Epithelial cell of proximal tubule (primary cell): ENCODE measurements around the gene CLTC. TPM values are rescaled to one million over a fixed set of nuclear protein-coding genes. Genes with fewer than 3 reads are reported as not detected.

ENCODE experiments used
- DNase-seq: peaks from one replicate; pipeline ENCODE4 v3.0.0-alpha.2; 2011; ENCODE audit warnings: low read depth
- H3K4me3 ChIP-seq: 2 replicates; pipeline ENCODE4 v1.5.1; 2011; ENCODE audit warnings: low read depth, mild to moderate bottlenecking, low read length
- total RNA-seq: library from RNA; depleted of rRNA; stranded (reverse); fragments of >200 nt; gene quantifications from 2 replicates; pipeline ENCODE4 v1.2.3, GENCODE V29; 2015
- TF ChIP-seq, protein P1 (sequence below): conservative IDR thresholded peaks from 2 replicates; pipeline ENCODE4 v1.5.1; 2012; ENCODE audit warnings: low read depth, mild to moderate bottlenecking, low read length

The CLTC gene
- total RNA-seq, 1 donor from 2014 or later = 243 TPM

DNA sequence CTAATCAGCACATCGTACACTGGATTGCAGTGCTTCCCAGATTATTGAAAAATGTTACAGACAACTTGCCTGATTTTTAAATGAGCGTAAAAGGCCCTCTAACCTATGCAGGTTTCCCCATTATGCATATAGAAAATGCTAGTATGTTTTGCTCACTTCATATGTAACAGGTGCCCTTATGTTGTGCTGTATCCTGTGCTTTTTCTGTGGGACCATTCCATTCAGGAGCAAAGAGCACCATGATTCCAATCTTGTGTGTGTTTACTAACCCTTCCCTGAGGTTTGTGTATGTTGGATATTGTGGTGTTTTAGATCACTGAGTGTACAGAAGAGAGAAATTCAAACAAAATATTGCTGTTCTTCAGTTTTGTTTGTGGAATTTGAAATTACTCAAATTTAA lies 74.6 kb downstream of the CLTC start:
- TF ChIP-seq, protein P1, sequence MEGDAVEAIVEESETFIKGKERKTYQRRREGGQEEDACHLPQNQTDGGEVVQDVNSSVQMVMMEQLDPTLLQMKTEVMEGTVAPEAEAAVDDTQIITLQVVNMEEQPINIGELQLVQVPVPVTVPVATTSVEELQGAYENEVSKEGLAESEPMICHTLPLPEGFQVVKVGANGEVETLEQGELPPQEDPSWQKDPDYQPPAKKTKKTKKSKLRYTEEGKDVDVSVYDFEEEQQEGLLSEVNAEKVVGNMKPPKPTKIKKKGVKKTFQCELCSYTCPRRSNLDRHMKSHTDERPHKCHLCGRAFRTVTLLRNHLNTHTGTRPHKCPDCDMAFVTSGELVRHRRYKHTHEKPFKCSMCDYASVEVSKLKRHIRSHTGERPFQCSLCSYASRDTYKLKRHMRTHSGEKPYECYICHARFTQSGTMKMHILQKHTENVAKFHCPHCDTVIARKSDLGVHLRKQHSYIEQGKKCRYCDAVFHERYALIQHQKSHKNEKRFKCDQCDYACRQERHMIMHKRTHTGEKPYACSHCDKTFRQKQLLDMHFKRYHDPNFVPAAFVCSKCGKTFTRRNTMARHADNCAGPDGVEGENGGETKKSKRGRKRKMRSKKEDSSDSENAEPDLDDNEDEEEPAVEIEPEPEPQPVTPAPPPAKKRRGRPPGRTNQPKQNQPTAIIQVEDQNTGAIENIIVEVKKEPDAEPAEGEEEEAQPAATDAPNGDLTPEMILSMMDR = no peak
- no peak overlapping the region for H3K4me3 ChIP-seq
- DNase-seq = no peak

GRCh38 chr17:59695945-59696681 lies 76.4 kb downstream of the CLTC start:
- no peak for DNase-seq
- H3K4me3 ChIP-seq = no peak overlapping the region
- TF ChIP-seq, protein P1 = no peak

GRCh38 chr17:59696682-59697277 lies 77.1 kb downstream of the CLTC start:
- no peak for DNase-seq
- TF ChIP-seq, protein P1 = no peak
- H3K4me3 ChIP-seq = no peak overlapping the region

DNA sequence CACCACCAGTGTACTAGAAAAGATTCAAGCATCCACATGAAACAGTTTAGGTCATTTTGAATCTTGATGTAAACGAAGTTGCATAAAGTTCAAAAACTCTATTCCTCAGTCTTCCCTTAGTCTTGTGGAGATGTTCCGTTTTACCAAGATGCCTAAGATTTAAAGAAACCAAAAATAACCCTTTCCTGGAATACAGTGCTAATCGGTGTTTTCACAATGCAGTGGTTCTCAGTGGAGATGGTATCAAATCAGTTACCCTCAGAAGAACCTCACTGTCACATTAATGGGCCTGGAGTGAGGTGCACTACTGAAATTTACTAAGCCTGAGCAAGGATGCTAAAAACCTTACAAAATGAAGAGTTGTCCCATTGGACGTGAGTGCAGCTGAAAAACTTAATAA lies 78.4 kb downstream of the CLTC start:
- TF ChIP-seq, protein P1 = no peak
- DNase-seq = no peak
- no peak overlapping the region for H3K4me3 ChIP-seq

DNA sequence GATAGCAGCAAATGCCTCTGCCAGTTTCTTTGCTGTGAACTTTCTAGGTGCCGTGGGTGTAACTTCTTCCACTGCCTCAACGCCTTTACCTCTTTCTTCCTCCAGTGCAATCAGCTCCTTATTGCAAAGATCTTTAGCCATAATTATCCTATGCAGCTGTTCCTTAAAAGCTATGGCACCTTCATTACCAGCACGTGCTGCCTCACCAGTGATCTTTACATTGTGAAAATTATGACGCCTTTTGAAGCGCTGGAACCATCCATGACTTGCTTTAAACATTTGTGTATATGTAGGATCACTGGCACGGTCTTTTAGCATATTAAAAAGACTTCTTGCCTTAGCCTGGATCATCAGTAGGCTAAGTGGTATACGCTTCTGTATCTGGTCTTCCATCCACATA lies 79.5 kb downstream of the CLTC start:
- H3K4me3 ChIP-seq = no peak overlapping the region
- TF ChIP-seq, protein P1 = no peak
- DNase-seq = no peak

DNA sequence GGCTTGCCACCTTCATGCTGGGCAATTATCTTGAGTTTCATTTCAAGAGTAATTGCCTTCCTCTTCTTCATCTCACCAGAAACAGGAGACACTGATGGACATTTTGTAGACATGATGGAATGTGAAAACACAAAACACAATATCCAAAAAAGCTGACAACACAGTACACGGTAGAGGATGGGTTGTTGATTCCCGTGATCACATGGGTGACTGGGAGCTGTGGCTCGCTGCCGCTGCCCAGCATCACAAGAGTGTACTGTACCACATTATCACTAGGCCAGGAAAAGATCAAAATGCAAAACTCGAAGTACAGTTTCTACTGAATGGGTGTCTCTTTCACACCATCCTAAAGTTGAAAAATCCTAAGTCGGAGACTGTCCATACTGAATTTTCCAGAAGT lies 80.1 kb downstream of the CLTC start:
- no peak overlapping the region for H3K4me3 ChIP-seq
- TF ChIP-seq, protein P1 = no peak
- DNase-seq = no peak

DNA sequence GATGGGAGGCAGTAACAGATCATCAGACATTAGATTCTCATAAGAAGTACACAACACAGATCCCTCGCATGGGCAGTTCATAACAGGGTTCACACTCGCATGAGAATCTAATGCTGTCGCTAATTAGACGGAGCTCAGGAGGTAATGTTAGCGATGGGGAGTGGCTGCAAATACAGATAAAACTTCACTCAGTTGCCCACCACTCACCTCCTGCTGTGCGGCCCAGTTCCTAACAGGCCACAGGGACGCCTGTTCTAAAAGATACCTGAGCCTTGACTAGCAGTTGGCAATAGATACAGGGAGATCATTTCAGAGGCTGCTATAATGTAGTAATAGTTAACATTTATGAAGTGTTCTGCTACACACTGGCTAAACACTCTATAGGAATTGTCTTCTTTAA lies 82.6 kb downstream of the CLTC start:
- no peak overlapping the region for H3K4me3 ChIP-seq
- no peak for DNase-seq
- TF ChIP-seq, protein P1 = no peak
